Measurements from ENCODE around the gene XKR8. TPM values are rescaled to one million over a fixed set of nuclear protein-coding genes. Genes with fewer than 3 reads are reported as not detected.

XKR8 gene
- total and polyA plus RNA-seq, 2 experiments from 2014 or later = 17.9 to 20.2 TPM

- TF ChIP-seq CTCF (IDR thresholded peaks at IDR 0.05; ENCODE audit: poor library complexity) (no peak), EZH2 (IDR thresholded peaks at IDR 0.05; ENCODE audit: borderline replicate concordance) (no peak), EZH2phosphoT487 (IDR thresholded peaks at IDR 0.05; ENCODE audit: low read depth, severe bottlenecking, unreplicated experiment) (no peak)
- Histone ChIP-seq H3K4me1 (ENCODE audit: insufficient read depth) (peaks cover 5% of the 10 kb centered on the region), H3K27ac (no peak overlapping the region), H3K27me3 (no peaks in the 10 kb centered on the region), H3K9me2 (replicated peaks; ENCODE audit: insufficient read depth) (no peaks in the 10 kb centered on the region), H3K4me2 (no peak overlapping the region), H3K4me3 (no peak overlapping the region), H3K9me3 (ENCODE audit: low read depth) (no peaks in the 10 kb centered on the region), H3K36me3 (replicated peaks; ENCODE audit: insufficient read depth, low read depth) (no peaks in the 10 kb centered on the region), H4K20me1 (ENCODE audit: insufficient read depth, poor library complexity, severe bottlenecking) (no peaks in the 10 kb centered on the region), H2AFZ (no peak overlapping the region), H3K79me2 (no peaks in the 10 kb centered on the region)
- DNase-seq (ENCODE audit: low spot score) = no peak
- WGBS (ENCODE audit: low lambda C conversion rate, missing lambda C conversion rate) = 94% methylated on average over 6 of the region's 6 CpGs
Measured at GRCh38 chr1:27955076-27955475, 4.7 kb upstream of the XKR8 start.

- Histone ChIP-seq H3K9me2 (replicated peaks; ENCODE audit: insufficient read depth) (no peaks in the 10 kb centered on the region), H3K79me2 (peaks cover 16% of the 10 kb centered on the region), H2AFZ (no peak overlapping the region), H3K4me3 (no peak overlapping the region), H3K27me3 (no peaks in the 10 kb centered on the region), H3K4me2 (no peak overlapping the region), H3K36me3 (replicated peaks; ENCODE audit: insufficient read depth, low read depth) (no peaks in the 10 kb centered on the region), H3K4me1 (ENCODE audit: insufficient read depth) (peaks cover 15% of the 10 kb centered on the region), H3K9me3 (ENCODE audit: low read depth) (no peaks in the 10 kb centered on the region), H3K27ac (no peak overlapping the region), H4K20me1 (ENCODE audit: insufficient read depth, poor library complexity, severe bottlenecking) (peaks cover 2% of the 10 kb centered on the region)
- 82% methylated on average over 6 of the region's 6 CpGs for WGBS (ENCODE audit: low lambda C conversion rate, missing lambda C conversion rate)
- no peak for DNase-seq (ENCODE audit: low spot score)
- no peak for TF ChIP-seq EZH2 (IDR thresholded peaks at IDR 0.05; ENCODE audit: borderline replicate concordance)
- TF ChIP-seq EZH2phosphoT487 (IDR thresholded peaks at IDR 0.05; ENCODE audit: low read depth, severe bottlenecking, unreplicated experiment) = no peak
- no peak for TF ChIP-seq CTCF (IDR thresholded peaks at IDR 0.05; ENCODE audit: poor library complexity)
Measured at GRCh38 chr1:27956761-27957160, 3.0 kb upstream of the XKR8 start.

GRCh38 chr1:27957655-27958054 is 2.1 kb upstream of the XKR8 start:
- no peak overlapping the region for H3K27ac ChIP-seq
- H2AFZ ChIP-seq = no peak overlapping the region
- H4K20me1 ChIP-seq (ENCODE audit: insufficient read depth, poor library complexity, severe bottlenecking) = peaks cover 2% of the 10 kb centered on the region
- no peaks in the 10 kb centered on the region for H3K9me3 ChIP-seq (ENCODE audit: low read depth)
- peaks cover 25% of the 10 kb centered on the region for H3K79me2 ChIP-seq
- H3K4me1 ChIP-seq (ENCODE audit: insufficient read depth) = peaks cover 15% of the 10 kb centered on the region
- no peaks in the 10 kb centered on the region for H3K9me2 ChIP-seq (replicated peaks; ENCODE audit: insufficient read depth)
- no peak overlapping the region for H3K4me2 ChIP-seq
- no peaks in the 10 kb centered on the region for H3K27me3 ChIP-seq
- DNase-seq (ENCODE audit: low spot score) = no peak
- WGBS (ENCODE audit: low lambda C conversion rate, missing lambda C conversion rate) = 91% methylated on average over 5 of the region's 5 CpGs
- TF ChIP-seq CTCF (IDR thresholded peaks at IDR 0.05; ENCODE audit: poor library complexity) (no peak), EZH2phosphoT487 (IDR thresholded peaks at IDR 0.05; ENCODE audit: low read depth, severe bottlenecking, unreplicated experiment) (no peak), EZH2 (IDR thresholded peaks at IDR 0.05; ENCODE audit: borderline replicate concordance) (no peak)
- no peaks in the 10 kb centered on the region for H3K36me3 ChIP-seq (replicated peaks; ENCODE audit: insufficient read depth, low read depth)
- H3K4me3 ChIP-seq = no peak overlapping the region

- H3K4me2 ChIP-seq = no peak overlapping the region
- no peaks in the 10 kb centered on the region for H3K9me3 ChIP-seq (ENCODE audit: low read depth)
- TF ChIP-seq EZH2 (IDR thresholded peaks at IDR 0.05; ENCODE audit: borderline replicate concordance) (no peak), EZH2phosphoT487 (IDR thresholded peaks at IDR 0.05; ENCODE audit: low read depth, severe bottlenecking, unreplicated experiment) (no peak), CTCF (IDR thresholded peaks at IDR 0.05; ENCODE audit: poor library complexity) (no peak)
- H3K9me2 ChIP-seq (replicated peaks; ENCODE audit: insufficient read depth) = no peaks in the 10 kb centered on the region
- peaks cover 26% of the 10 kb centered on the region for H3K79me2 ChIP-seq
- 98% methylated on average over 26 of the region's 26 CpGs for WGBS (ENCODE audit: low lambda C conversion rate, missing lambda C conversion rate)
- H2AFZ ChIP-seq = no peak overlapping the region
- H3K4me1 ChIP-seq (ENCODE audit: insufficient read depth) = peaks cover 15% of the 10 kb centered on the region
- H3K27ac ChIP-seq = no peak overlapping the region
- no peaks in the 10 kb centered on the region for H3K27me3 ChIP-seq
- H4K20me1 ChIP-seq (ENCODE audit: insufficient read depth, poor library complexity, severe bottlenecking) = peaks cover 2% of the 10 kb centered on the region
- DNase-seq (ENCODE audit: low spot score) = no peak
- no peak overlapping the region for H3K4me3 ChIP-seq
- no peaks in the 10 kb centered on the region for H3K36me3 ChIP-seq (replicated peaks; ENCODE audit: insufficient read depth, low read depth)
Measured at GRCh38 chr1:27958513-27958912, 1.3 kb upstream of the XKR8 start.

All from hepatocyte (in vitro differentiated cells).